Prostate gland (tissue), 2 donors: ENCODE measurements around the gene NEGR1. TPM values are rescaled to one million over a fixed set of nuclear protein-coding genes. Genes with fewer than 3 reads are reported as not detected.

Experiments used
- DNase-seq: peaks from one replicate; pipeline ENCODE4 v3.0.0-alpha.2; 2019; ENCODE audit warnings: low spot score
- H3K27ac ChIP-seq, 2 donors: fragments of 200-600 bp; sonication (generic); 2 replicates each; pipeline ENCODE4 v1.5.1; 2017 to 2019
- H3K27me3 ChIP-seq: fragments of 200-600 bp; sonication (generic); replicated peaks from 2 replicates; pipeline ENCODE4 v1.5.1; 2019; ENCODE audit not compliant: insufficient read depth
- H3K36me3 ChIP-seq, 2 donors: fragments of 200-600 bp; sonication (generic); 1 replicate in 1 of 2; 2 replicates in 1 of 2; pipeline versions ENCODE4 v1.5.1 to v1.8.1; 2017 to 2019
- H3K4me1 ChIP-seq: fragments of 200-600 bp; sonication (generic); replicated peaks from 2 replicates; pipeline ENCODE4 v1.5.1; 2019
- H3K4me3 ChIP-seq, 2 donors: fragments of 200-600 bp; sonication (generic); 2 replicates each; pipeline ENCODE4 v1.5.1; 2017 to 2019
- H3K9me3 ChIP-seq: fragments of 200-600 bp; sonication (generic); 2 replicates; pipeline ENCODE4 v1.5.1; 2017
- POLR2A ChIP-seq: fragments of 450-650 bp; IDR thresholded peaks from one replicate; pipeline ENCODE4 v1.6.1; 2016; ENCODE audit warnings: antibody characterized with exemption, mild to moderate bottlenecking
- POLR2AphosphoS5 ChIP-seq: sonication (generic); formaldehyde crosslinking; IDR thresholded peaks from one replicate; pipeline ENCODE4 v1.6.1; 2017; ENCODE audit warnings: antibody characterized with exemption
- WGBS: methylation state at CpG from one replicate; pipeline ENCODE4 v1.1.5; 2018; 5-methylcytosine and 5-hydroxymethylcytosine counted together
- intact Hi-C: fragments of 100-400 bp; cut with DNase I; formaldehyde crosslinking; loops from one replicate; pipeline ENCODE4 v1.14.2; 2022
- total RNA-seq, 2 donors: library from RNA; depleted of rRNA; stranded (reverse); fragments of >200 nt; gene quantifications; one replicate each; pipeline ENCODE4 v1.1.0, GENCODE V29; 2016
- TF ChIP-seq, protein P1 (sequence below), 4 experiments: fragments of 200-600 bp in 2 of 4; fragments of 450-650 bp in 2 of 4; sonication (generic) in 2 of 4; IDR thresholded peaks; 1 replicate in 3 of 4; 2 replicates in 1 of 4; pipeline ENCODE4 v1.5.1; 2016 to 2019; ENCODE audit warnings: antibody characterized with exemption in 4 of 4, mild to moderate bottlenecking in 2 of 4, moderate library complexity in 2 of 4

Gene NEGR1
- total RNA-seq, 2 donors from 2014 or later, result 2.3 to 7.6 TPM

DNA sequence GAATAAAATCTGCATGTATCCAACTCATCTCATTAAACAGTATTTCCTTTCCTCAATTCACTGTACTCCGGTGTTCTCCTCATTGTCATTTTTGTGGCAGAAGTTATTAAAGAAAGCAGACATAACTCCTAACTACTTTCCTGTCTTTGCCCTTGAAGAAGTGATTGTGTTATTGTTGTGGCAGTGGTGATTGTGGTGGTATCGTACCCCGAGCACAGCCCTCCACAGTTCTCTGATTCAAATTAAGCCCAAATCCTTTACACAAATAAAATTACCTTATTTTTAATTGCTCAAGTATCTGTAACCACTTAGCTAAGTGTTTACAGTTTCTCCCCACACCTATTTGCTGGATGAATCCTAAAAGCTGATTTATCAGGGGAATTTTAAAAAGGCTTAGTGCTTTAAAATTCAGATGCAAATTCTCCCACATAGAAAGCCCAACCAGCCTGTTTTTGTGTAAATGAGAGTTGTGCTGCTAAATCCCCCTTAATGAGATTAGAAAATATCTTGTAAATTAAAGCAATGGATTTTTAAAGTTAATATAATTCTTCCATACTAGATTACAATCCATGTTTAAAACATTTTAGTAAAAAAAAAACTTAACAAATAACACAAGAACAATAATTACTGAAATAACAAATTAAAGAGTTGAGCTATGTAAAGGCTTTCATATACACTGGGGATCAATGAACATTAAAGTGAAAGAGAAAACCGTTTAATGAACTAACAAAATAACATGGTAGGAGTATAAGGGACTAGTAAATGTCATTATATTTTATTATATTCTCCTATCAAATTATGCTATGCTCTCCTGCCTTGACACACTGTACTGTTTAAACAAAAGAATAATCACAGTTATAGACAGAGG lies 259.0 kb downstream of the NEGR1 start:
- Histone ChIP-seq H3K36me3 (no peaks in the 10 kb centered on the region), H3K9me3 (no peaks in the 10 kb centered on the region), H3K4me1 (no peaks in the 10 kb centered on the region), H3K27ac (no peak overlapping the region), H3K4me3 (no peak overlapping the region), H3K27me3 (no peaks in the 10 kb centered on the region)
- intact Hi-C loops, result no loop called here
- TF ChIP-seq POLR2AphosphoS5 (no peak), POLR2A (no peak)
- TF ChIP-seq, protein P1, sequence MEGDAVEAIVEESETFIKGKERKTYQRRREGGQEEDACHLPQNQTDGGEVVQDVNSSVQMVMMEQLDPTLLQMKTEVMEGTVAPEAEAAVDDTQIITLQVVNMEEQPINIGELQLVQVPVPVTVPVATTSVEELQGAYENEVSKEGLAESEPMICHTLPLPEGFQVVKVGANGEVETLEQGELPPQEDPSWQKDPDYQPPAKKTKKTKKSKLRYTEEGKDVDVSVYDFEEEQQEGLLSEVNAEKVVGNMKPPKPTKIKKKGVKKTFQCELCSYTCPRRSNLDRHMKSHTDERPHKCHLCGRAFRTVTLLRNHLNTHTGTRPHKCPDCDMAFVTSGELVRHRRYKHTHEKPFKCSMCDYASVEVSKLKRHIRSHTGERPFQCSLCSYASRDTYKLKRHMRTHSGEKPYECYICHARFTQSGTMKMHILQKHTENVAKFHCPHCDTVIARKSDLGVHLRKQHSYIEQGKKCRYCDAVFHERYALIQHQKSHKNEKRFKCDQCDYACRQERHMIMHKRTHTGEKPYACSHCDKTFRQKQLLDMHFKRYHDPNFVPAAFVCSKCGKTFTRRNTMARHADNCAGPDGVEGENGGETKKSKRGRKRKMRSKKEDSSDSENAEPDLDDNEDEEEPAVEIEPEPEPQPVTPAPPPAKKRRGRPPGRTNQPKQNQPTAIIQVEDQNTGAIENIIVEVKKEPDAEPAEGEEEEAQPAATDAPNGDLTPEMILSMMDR (IDR thresholded peaks at IDR 0.05), result no peak
- WGBS, result 56% methylated on average over 4 of the region's 4 CpGs
- no peak for DNase-seq

DNA sequence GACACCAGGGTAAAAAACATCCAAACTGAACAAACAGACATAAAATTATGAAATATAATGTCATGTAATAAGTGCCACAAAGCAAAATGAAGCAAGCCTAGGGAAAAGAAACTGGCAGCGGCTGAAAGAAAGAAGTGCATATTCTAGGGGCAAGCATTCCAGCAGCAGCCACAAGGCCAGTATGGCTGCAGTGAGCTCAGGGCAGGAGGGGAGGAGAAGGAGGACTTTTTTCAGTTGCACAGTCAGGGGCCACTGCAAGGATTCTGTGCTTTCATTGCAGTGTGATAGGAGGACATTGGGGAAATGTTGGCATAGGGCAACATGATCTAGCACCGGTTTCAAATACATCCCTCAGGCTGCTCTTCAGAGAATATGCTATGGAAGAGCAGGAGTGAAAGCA lies 263.8 kb downstream of the NEGR1 start:
- no peak overlapping the region for H3K27ac ChIP-seq
- no peak for DNase-seq
- no peaks in the 10 kb centered on the region for H3K27me3 ChIP-seq
- no peak overlapping the region for H3K4me3 ChIP-seq
- 91% methylated on average over 2 of the region's 2 CpGs for whole genome bisulfite sequencing
- intact Hi-C loops, result no loop called here
- TF ChIP-seq POLR2A, result no peak
- no peak for TF ChIP-seq POLR2AphosphoS5
- TF ChIP-seq, protein P1 (IDR thresholded peaks at IDR 0.05), result no peak
- H3K9me3 ChIP-seq, result no peaks in the 10 kb centered on the region
- no peaks in the 10 kb centered on the region for H3K36me3 ChIP-seq
- no peaks in the 10 kb centered on the region for H3K4me1 ChIP-seq

DNA sequence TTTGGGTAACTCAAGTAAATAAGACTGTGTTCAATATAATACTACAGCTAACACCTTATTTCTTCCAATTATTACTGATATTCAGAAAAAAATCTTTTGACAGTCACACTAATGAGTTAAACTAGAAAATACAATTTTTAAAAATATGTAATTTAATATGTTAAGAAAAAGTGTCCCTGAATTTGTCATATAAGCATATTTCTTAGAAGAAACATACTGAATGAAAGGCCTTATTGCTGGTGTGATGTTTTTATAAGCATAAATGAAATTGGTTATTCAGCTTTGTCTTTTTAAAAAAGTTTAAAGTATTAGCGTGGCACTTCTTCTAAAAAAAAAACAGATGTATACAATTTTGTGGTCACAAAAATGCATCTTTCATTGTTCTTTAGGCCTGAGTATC lies 267.3 kb downstream of the NEGR1 start:
- H3K27me3 ChIP-seq, result no peaks in the 10 kb centered on the region
- no peak overlapping the region for H3K27ac ChIP-seq
- DNase-seq, result no peak
- H3K36me3 ChIP-seq, result no peaks in the 10 kb centered on the region
- no peaks in the 10 kb centered on the region for H3K4me1 ChIP-seq
- H3K9me3 ChIP-seq, result no peaks in the 10 kb centered on the region
- TF ChIP-seq, protein P1 (IDR thresholded peaks at IDR 0.05), result no peak
- TF ChIP-seq POLR2AphosphoS5, result no peak
- TF ChIP-seq POLR2A, result no peak
- no peak overlapping the region for H3K4me3 ChIP-seq
- intact Hi-C loops, result no loop called here
- 100% methylated on average over 1 of the region's 1 CpG for WGBS

DNA sequence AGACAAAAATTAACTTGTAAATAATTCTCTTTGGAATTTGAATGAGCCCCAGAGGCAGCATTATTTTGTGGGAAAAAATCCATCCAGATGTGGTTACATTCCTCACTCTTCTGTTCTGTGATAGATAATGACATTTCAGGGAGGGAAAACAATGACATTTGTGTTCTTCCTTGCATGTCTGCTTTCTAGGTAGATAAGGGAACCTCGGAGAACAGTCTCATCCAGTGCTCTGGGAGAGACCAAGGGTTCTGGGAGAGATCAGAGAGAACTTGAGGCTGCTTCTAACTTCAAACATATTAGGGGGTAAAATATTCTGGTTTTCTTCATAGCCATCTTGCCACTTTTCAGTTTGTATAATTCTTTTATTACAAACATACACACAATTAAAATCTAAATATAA lies 269.2 kb downstream of the NEGR1 start:
- intact Hi-C loops, result no loop called here
- TF ChIP-seq, protein P1 (IDR thresholded peaks at IDR 0.05), result no peak
- TF ChIP-seq POLR2A (no peak), POLR2AphosphoS5 (no peak)
- Histone ChIP-seq H3K4me1 (no peaks in the 10 kb centered on the region), H3K27ac (no peak overlapping the region), H3K9me3 (no peaks in the 10 kb centered on the region), H3K36me3 (no peaks in the 10 kb centered on the region), H3K4me3 (no peak overlapping the region), H3K27me3 (no peaks in the 10 kb centered on the region)
- WGBS, result 33% methylated on average over 1 of the region's 1 CpG
- no peak for DNase-seq

DNA sequence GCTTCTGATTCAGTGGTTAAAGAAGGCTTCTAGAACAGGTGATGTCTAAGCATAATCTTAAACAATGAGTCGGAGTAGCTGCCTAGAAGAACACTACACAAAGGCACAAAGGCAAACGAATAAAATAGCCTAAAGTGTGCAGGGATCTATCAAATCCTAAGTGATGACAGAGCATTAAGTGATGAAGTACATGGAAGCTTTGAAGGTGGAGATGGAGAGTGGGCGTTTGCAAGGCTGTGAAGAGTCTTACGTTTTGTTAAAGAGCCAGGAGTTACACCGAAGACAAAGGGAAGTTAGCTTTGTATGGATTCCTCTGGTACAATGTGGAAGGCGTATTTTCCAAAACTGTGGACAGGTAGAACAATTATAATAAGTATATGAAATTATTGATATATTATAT lies 270.6 kb downstream of the NEGR1 start:
- TF ChIP-seq POLR2AphosphoS5 (no peak), POLR2A (no peak)
- TF ChIP-seq, protein P1 (IDR thresholded peaks at IDR 0.05), result no peak
- intact Hi-C loops, result no loop called here
- no peaks in the 10 kb centered on the region for H3K36me3 ChIP-seq
- no peak overlapping the region for H3K27ac ChIP-seq
- no peak overlapping the region for H3K4me3 ChIP-seq
- H3K27me3 ChIP-seq, result no peaks in the 10 kb centered on the region
- no peak for DNase-seq
- H3K9me3 ChIP-seq, result no peaks in the 10 kb centered on the region
- H3K4me1 ChIP-seq, result no peaks in the 10 kb centered on the region
- 73% methylated on average over 6 of the region's 6 CpGs for WGBS
